Transverse colon (tissue), 4 donors: Measurements from ENCODE around the gene SLC45A1. TPM values are rescaled to one million over a fixed set of nuclear protein-coding genes. Genes with fewer than 3 reads are reported as not detected.

ENCODE experiments used
- DNase-seq: peaks from one replicate; pipeline ENCODE4 v3.0.0-alpha.2; 2019
- H3K27ac ChIP-seq, 4 donors: fragments of 200-600 bp; sonication (generic); 2 replicates each; pipeline ENCODE4 v1.5.1; 2016 to 2018; ENCODE audit warnings: inconsistent platforms in 4 of 4
- H3K27me3 ChIP-seq: fragments of 200-600 bp; sonication (generic); 2 replicates; pipeline ENCODE4 v1.5.1; 2017; ENCODE audit warnings: inconsistent platforms
- H3K36me3 ChIP-seq, 4 donors: fragments of 200-600 bp; sonication (generic); 2 replicates each; pipeline ENCODE4 v1.5.1; 2017 to 2019; ENCODE audit warnings: inconsistent platforms in 4 of 4
- H3K4me1 ChIP-seq, 4 donors: fragments of 200-600 bp; sonication (generic); 2 replicates each; pipeline ENCODE4 v1.5.1; 2017 to 2020; ENCODE audit warnings: inconsistent platforms in 4 of 4
- H3K4me3 ChIP-seq, 4 donors: fragments of 200-600 bp; sonication (generic); 1 replicate in 1 of 4; 2 replicates in 3 of 4; pipeline versions ENCODE4 v1.5.1 to v1.6.1; 2017 to 2019; ENCODE audit warnings: inconsistent platforms in 4 of 4
- H3K9me3 ChIP-seq, 2 donors: fragments of 200-600 bp; sonication (generic); 2 replicates each; pipeline ENCODE4 v1.5.1; 2017 to 2019; ENCODE audit warnings: inconsistent platforms in 2 of 2
- CTCF ChIP-seq, 5 experiments: fragments of 200-600 bp in 3 of 5; fragments of 450-650 bp in 2 of 5; sonication (generic) in 3 of 5; IDR thresholded peaks; 1 replicate in 2 of 5; 2 replicates in 3 of 5; pipeline ENCODE4 v1.5.1; 2016 to 2017; ENCODE audit warnings: antibody characterized with exemption in 5 of 5, inconsistent platforms in 3 of 5, mild to moderate bottlenecking in 2 of 5, moderate library complexity in 1 of 5
- EP300 ChIP-seq: sonication (generic); formaldehyde crosslinking; IDR thresholded peaks from one replicate; pipeline ENCODE4 v1.6.1; 2017; ENCODE audit warnings: antibody characterized with exemption, low read depth
- POLR2A ChIP-seq: fragments of 450-650 bp; IDR thresholded peaks from one replicate; pipeline ENCODE4 v1.6.1; 2016; ENCODE audit warnings: antibody characterized with exemption, mild to moderate bottlenecking, moderate library complexity
- POLR2AphosphoS5 ChIP-seq, 3 donors: sonication (generic); formaldehyde crosslinking; IDR thresholded peaks; one replicate each; pipeline ENCODE4 v1.6.1; 2016; ENCODE audit warnings: antibody characterized with exemption in 3 of 3
- WGBS, 2 donors: methylation state at CpG; one replicate each; pipeline ENCODE4 v1.1.5; 2018; ENCODE audit warnings: low coverage in 1 of 2; 5-methylcytosine and 5-hydroxymethylcytosine counted together
- in situ Hi-C, 4 donors: fragments of 200-750 bp; cut with MboI; loops; one replicate each; pipeline versions ENCODE4 v1.15.0 to v1.15.1; 2017; ENCODE audit warnings: low sequenced_read_pairs in 3 of 4, low pct_ligation_motif_present in 1 of 4, low pct_unique_long_range_greater_than_20kb in 1 of 4
- intact Hi-C: fragments of 100-400 bp; cut with DNase I; formaldehyde crosslinking; loops from one replicate; pipeline ENCODE4 v1.15.1; 2023; ENCODE audit warnings: low total_unique reads
- total RNA-seq, 4 donors: library from RNA; depleted of rRNA; stranded (reverse); fragments of >200 nt; gene quantifications; one replicate each; pipeline ENCODE4 v1.1.0, GENCODE V29; 2016

Gene SLC45A1
- total RNA-seq, 4 donors from 2014 or later, result 2.3 to 7.1 (median 4.1) TPM

GRCh38 chr1:8363767-8364301 is 45.9 kb downstream of the SLC45A1 start:
- no peaks in the 10 kb centered on the region for H3K27me3 ChIP-seq
- no peak for DNase-seq
- TF ChIP-seq CTCF (IDR thresholded peaks at IDR 0.05), result no peak
- no peak for TF ChIP-seq POLR2A
- no peak for TF ChIP-seq EP300
- no peak for TF ChIP-seq POLR2AphosphoS5 (IDR thresholded peaks at IDR 0.05)
- H3K27ac ChIP-seq, result peak overlapping the region; percentile 36 to 58 (median 51)
- H3K9me3 ChIP-seq, result no peaks in the 10 kb centered on the region
- intact Hi-C loops, result no loop called here
- WGBS, 2 donors, result 63% methylated on average over 18 of the region's 18 CpGs; no CpG with 5 or more reads in 1 of the 2 donors
- in situ Hi-C loops, result no loop called here
- H3K4me3 ChIP-seq, result no peak overlapping the region
- H3K36me3 ChIP-seq, result peaks cover 0 to 35% (median 14%) of the 10 kb centered on the region in 4 donors
- H3K4me1 ChIP-seq, result peaks cover 20 to 44% (median 25%) of the 10 kb centered on the region in 4 donors

- in situ Hi-C loops, result no loop called here
- Histone ChIP-seq H3K4me1 (peaks cover 20 to 51% (median 25%) of the 10 kb centered on the region in 4 donors), H3K36me3 (peaks cover 0 to 25% (median 12%) of the 10 kb centered on the region in 4 donors), H3K27ac (peak overlapping the region; percentile 36 to 58 (median 51)), H3K27me3 (no peaks in the 10 kb centered on the region), H3K4me3 (no peak overlapping the region), H3K9me3 (no peaks in the 10 kb centered on the region)
- intact Hi-C loops, result no loop called here
- peak; percentile 47 for DNase-seq
- 73% methylated on average over 27 of the region's 29 CpGs; no CpG with 5 or more reads in 1 of the 2 donors for WGBS, 2 donors
- TF ChIP-seq POLR2AphosphoS5 (IDR thresholded peaks at IDR 0.05) (peak in 2 of 3 donors; percentile 51 to 52), CTCF (IDR thresholded peaks at IDR 0.05) (no peak)
These were observed 46.9 kb downstream of the SLC45A1 start for GRCh38 chr1:8364528-8365442.

- 93 to 100% methylated on average over 1 to 24 of the region's 24 CpGs for WGBS, 2 donors
- Histone ChIP-seq H3K4me1 (peaks cover 23 to 61% (median 30%) of the 10 kb centered on the region in 4 donors), H3K27me3 (no peaks in the 10 kb centered on the region), H3K36me3 (peaks cover 0 to 21% (median 9%) of the 10 kb centered on the region in 4 donors), H3K4me3 (no peak overlapping the region), H3K27ac (peak overlapping the region in 1 of 4 donors; percentile 58), H3K9me3 (no peaks in the 10 kb centered on the region)
- intact Hi-C loops (no loop called here), in situ Hi-C loops (no loop called here)
- DNase-seq, result no peak
- no peak for TF ChIP-seq CTCF (IDR thresholded peaks at IDR 0.05)
- no peak for TF ChIP-seq POLR2AphosphoS5 (IDR thresholded peaks at IDR 0.05)
- TF ChIP-seq EP300, result no peak
- TF ChIP-seq POLR2A, result no peak
These were observed 47.9 kb downstream of the SLC45A1 start for GRCh38 chr1:8365661-8366362.
